ENCODE data around the gene PTPRN2.

DNA sequence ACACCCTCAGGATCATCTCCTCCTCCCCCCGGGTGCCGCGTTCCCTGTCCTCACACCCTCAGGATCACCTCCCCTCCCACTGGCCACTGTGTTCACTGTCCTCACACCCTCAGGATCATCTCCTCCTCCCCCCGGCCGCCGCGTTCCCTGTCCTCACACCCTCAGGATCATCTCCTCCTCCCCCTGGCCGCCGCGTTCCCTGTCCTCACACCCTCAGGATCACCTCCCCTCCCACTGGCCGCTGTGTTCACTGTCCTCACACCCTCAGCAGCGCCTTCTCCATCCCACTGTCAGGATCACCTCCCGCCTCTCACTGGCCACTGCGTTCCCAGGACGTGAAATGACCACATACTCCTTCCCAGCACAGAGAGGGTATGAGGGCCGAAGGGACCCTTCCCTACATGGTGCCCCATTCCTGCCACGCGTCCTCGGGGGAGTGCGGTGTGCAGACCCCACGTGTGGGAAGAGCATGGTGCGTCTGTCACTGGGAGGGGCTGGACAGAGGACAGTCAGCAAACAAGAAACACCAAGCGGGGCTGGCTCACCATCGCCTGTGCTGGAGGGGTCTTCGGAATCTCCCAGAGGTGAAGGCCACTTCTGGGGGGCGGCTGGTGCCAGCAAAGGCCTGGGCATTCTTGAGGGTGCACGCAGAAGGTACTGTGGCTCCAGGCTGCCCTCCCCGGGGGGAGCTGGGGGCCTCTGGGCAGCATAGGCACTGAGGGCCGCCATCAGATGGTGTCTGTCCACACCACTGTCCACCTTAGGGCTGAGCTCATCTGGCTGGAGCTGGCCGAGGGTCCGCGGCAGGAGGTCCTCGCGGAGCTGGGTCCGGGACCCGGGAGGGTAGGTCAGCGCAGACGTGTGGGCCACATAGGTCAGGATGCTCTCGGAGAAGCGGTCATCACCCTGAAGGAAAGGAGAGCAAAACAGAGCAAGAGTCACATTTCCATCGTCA lies 421.0 kb downstream of the PTPRN2 start:
- TF ChIP-seq POGZ (CRISPR knock-in tag; IDR thresholded peaks at IDR 0.05) (no peak), ZBTB8A (CRISPR knock-in tag; IDR thresholded peaks at IDR 0.05; ENCODE audit: borderline replicate concordance, low read depth) (no peak), ZBTB20 (CRISPR knock-in tag; IDR thresholded peaks at IDR 0.05; ENCODE audit: borderline replicate concordance, low read depth) (no peak), NFYB (CRISPR knock-in tag; IDR thresholded peaks at IDR 0.05) (no peak), PHF8 (CRISPR knock-in tag; IDR thresholded peaks at IDR 0.05) (no peak), POLR2A (IDR thresholded peaks at IDR 0.05; ENCODE audit: insufficient read depth in 1 of 2, low read depth in 2 of 2, low read length in 2 of 2) (no peak)
